ENCODE data around the gene GCN1.
"Not testable (repeated sequence)": the region's sequence is repeated elsewhere in the genome, so short reads cannot be mapped to it uniquely, and the experiment has no call there.

GCN1 gene

GRCh38 chr12:120194534-120195395 lies at the start of gene GCN1:
TSS of gene GCN1 (minus strand) at chr12:120194715. CDS start at chr12:120194697, 18 bp downstream.
- DNase-seq = peak; percentile 80 to 90

GRCh38 chr12:120242971-120243699 lies 48.6 kb upstream of the GCN1 start:
- DNase-seq = no peak

- no peak for DNase-seq
Observed at GRCh38 chr12:120242275-120242799, 47.8 kb upstream of the GCN1 start.

- no peak for DNase-seq
Observed at GRCh38 chr12:120241561-120242274, 47.2 kb upstream of the GCN1 start.

- DNase-seq = no peak
Observed at GRCh38 chr12:120240495-120240833, 45.9 kb upstream of the GCN1 start.

- DNase-seq = no peak
Observed at GRCh38 chr12:120239776-120240494, 45.4 kb upstream of the GCN1 start.

GRCh38 chr12:120238839-120239445 lies 44.4 kb upstream of the GCN1 start:
- DNase-seq = no peak

GRCh38 chr12:120238217-120238616 lies 43.7 kb upstream of the GCN1 start:
- no peak for DNase-seq

- no peak for DNase-seq
Observed at GRCh38 chr12:120237360-120238171, 43.1 kb upstream of the GCN1 start.

- not testable (repeated sequence) for DNase-seq
Observed at GRCh38 chr12:120236809-120237208, 42.3 kb upstream of the GCN1 start.

GRCh38 chr12:120235369-120236323 lies 41.1 kb upstream of the GCN1 start:
- DNase-seq = no peak

GRCh38 chr12:120234643-120235368 lies 40.3 kb upstream of the GCN1 start:
- DNase-seq = no peak

- peak; percentile 72 to 74 for DNase-seq
Observed at GRCh38 chr12:120231316-120232011, 36.9 kb upstream of the GCN1 start.

- DNase-seq = no peak
Observed at GRCh38 chr12:120230974-120231315, 36.4 kb upstream of the GCN1 start.

GRCh38 chr12:120230326-120230973 lies 35.9 kb upstream of the GCN1 start:
- DNase-seq = no peak

GRCh38 chr12:120229487-120230325 lies 35.2 kb upstream of the GCN1 start:
- no peak for DNase-seq

- DNase-seq = no peak
Observed at GRCh38 chr12:120229071-120229486, 34.6 kb upstream of the GCN1 start.
